Ramos (cell line): ENCODE measurements around the gene NAXE.

Experiments
- in situ Hi-C: fragments of 300-500 bp; cut with MboI; formaldehyde crosslinking; loops from one replicate; pipeline ENCODE4 v1.14.3; 2022; ENCODE audit warnings: low sequenced_read_pairs; ENCODE audit not compliant: unreplicated experiment

NAXE gene

GRCh38 chr1:156643049-156643777, 51.6 kb downstream of the NAXE start:
- in situ Hi-C loops, result no loop called here

GRCh38 chr1:156643778-156644092, 52.2 kb downstream of the NAXE start:
- in situ Hi-C loops, result no loop called here
